ENCODE measurements around the gene LGALS13. TPM values are rescaled to one million over a fixed set of nuclear protein-coding genes. Genes with fewer than 3 reads are reported as not detected.

The LGALS13 gene
- total RNA-seq, 1 donor from 2014 or later = not detected

GRCh38 chr19:39655613-39656012 lies 53.3 kb downstream of the LGALS13 start, which contains the start of gene LGALS16:
Gene LGALS16 (plus strand): TSS chr19:39655913. CDS start chr19:39655962, 49 bp downstream.
- no peak within 1 kb of the TSS for H3K4me3 ChIP-seq
- no peaks in the 10 kb centered on the region for H3K4me1 ChIP-seq
- H3K36me3 ChIP-seq = no peaks in the 10 kb centered on the region
- TF ChIP-seq CTCF (IDR thresholded peaks at IDR 0.05; ENCODE audit: borderline replicate concordance) = no peak
- H3K9me3 ChIP-seq (replicated peaks) = no peaks in the 10 kb centered on the region
- H3K27me3 ChIP-seq (ENCODE audit: low read depth) = peaks cover 41% of the 10 kb centered on the region
- H3K27ac ChIP-seq (replicated peaks) = no peak within 1 kb of the TSS
- intact Hi-C loops (cut with micrococcal nuclease) = no loop called here
- DNase-seq = no peak

Other genes with a start within 250 kb of the LGALS13 start
- gene PAF1, start 211.4 kb upstream of the LGALS13 start, total RNA-seq = 33.2 TPM
- 25.7 TPM for gene MED29, start 211.1 kb upstream of the LGALS13 start, total RNA-seq
- 34.8 TPM for gene ZFP36, start 195.7 kb upstream of the LGALS13 start, total RNA-seq
- 14.1 TPM for gene PLEKHG2, start 189.9 kb upstream of the LGALS13 start, total RNA-seq
- gene RPS16, start 166.6 kb upstream of the LGALS13 start, total RNA-seq = 1,107 TPM
- gene SUPT5H, start 156.9 kb upstream of the LGALS13 start, total RNA-seq = 91.4 TPM
- 73.8 TPM for gene TIMM50, start 121.7 kb upstream of the LGALS13 start, total RNA-seq
- gene DLL3, start 103.6 kb upstream of the LGALS13 start, total RNA-seq = not detected
- gene SELENOV, start 87.4 kb upstream of the LGALS13 start, total RNA-seq = not detected
- 2.1 TPM for gene EID2B, start 69.7 kb upstream of the LGALS13 start, total RNA-seq
- gene EID2, start 62.4 kb upstream of the LGALS13 start, total RNA-seq = 9.8 TPM
- not detected for gene LGALS16, start 53.4 kb downstream of the LGALS13 start, total RNA-seq
- gene LGALS14, start 102.0 kb downstream of the LGALS13 start, total RNA-seq = not detected
- not detected for gene CLC, start 135.5 kb downstream of the LGALS13 start, total RNA-seq
- not detected for gene LEUTX, start 176.3 kb downstream of the LGALS13 start, total RNA-seq
- 30.2 TPM for gene DYRK1B, start 231.6 kb downstream of the LGALS13 start, total RNA-seq
- gene FBL, start 243.9 kb downstream of the LGALS13 start, total RNA-seq = 63.1 TPM

Data from left ventricle myocardium inferior (tissue), 1 donor.